ENCODE data around the gene PIWIL4. TPM values are rescaled to one million over a fixed set of nuclear protein-coding genes. Genes with fewer than 3 reads are reported as not detected.

PIWIL4 gene
- total RNA-seq, 2 experiments from 2014 or later: 0.15 to 0.22 TPM

- H3K27ac ChIP-seq (ENCODE audit: low read depth, low read length, poor library complexity, severe bottlenecking): no peak overlapping the region
- DNase-seq (ENCODE audit: low spot score): no peak
- no peaks in the 10 kb centered on the region for H4K20me1 ChIP-seq (ENCODE audit: insufficient read depth, low read length)
- no peak overlapping the region for H2AFZ ChIP-seq (ENCODE audit: low read length)
- POLR2A ChIA-PET: interaction anchor here (0.6 kb wide), 1 partner anchor 1013 kb away, joined by 5 read pairs; no protein-coding TSS in a partner anchor
- intact Hi-C loops (cut with micrococcal nuclease; ENCODE audit: unreplicated experiment): no loop called here
- H3K79me2 ChIP-seq (ENCODE audit: insufficient read depth, low read depth, low read length): no peaks in the 10 kb centered on the region
- no peaks in the 10 kb centered on the region for H3K36me3 ChIP-seq (ENCODE audit: insufficient read depth, low read length)
- CTCF ChIA-PET (ENCODE audit: unreplicated experiment): no interaction called here
- TF ChIP-seq CTCF (conservative IDR thresholded peaks at IDR 0.05; ENCODE audit: low read length) (no peak), EZH2phosphoT487 (IDR thresholded peaks at IDR 0.05; ENCODE audit: borderline replicate concordance, low read depth, low read length) (no peak)
- no peaks in the 10 kb centered on the region for H3K9me3 ChIP-seq (ENCODE audit: low read length)
- H3K4me3 ChIP-seq (ENCODE audit: low read depth, low read length, poor library complexity, severe bottlenecking): no peak overlapping the region
- BruUV-seq (replicated peaks): no TSS peak
- H3K4me1 ChIP-seq (ENCODE audit: insufficient read depth, low read length, poor library complexity, severe bottlenecking): no peaks in the 10 kb centered on the region
- no peaks in the 10 kb centered on the region for H3K9me2 ChIP-seq (ENCODE audit: insufficient read depth, low read length)
- no peak overlapping the region for H3K4me2 ChIP-seq (ENCODE audit: low read length)
These were observed 86.4 kb downstream of the PIWIL4 start for GRCh38 chr11:94653561-94653960.

GRCh38 chr11:94654201-94654600 is 87.0 kb downstream of the PIWIL4 start:
- intact Hi-C loops (cut with micrococcal nuclease; ENCODE audit: unreplicated experiment): no loop called here
- DNase-seq (ENCODE audit: low spot score): no peak
- Histone ChIP-seq H3K4me1 (ENCODE audit: insufficient read depth, low read length, poor library complexity, severe bottlenecking) (no peaks in the 10 kb centered on the region), H3K9me3 (ENCODE audit: low read length) (no peaks in the 10 kb centered on the region), H3K36me3 (ENCODE audit: insufficient read depth, low read length) (no peaks in the 10 kb centered on the region), H2AFZ (ENCODE audit: low read length) (no peak overlapping the region), H3K27ac (ENCODE audit: low read depth, low read length, poor library complexity, severe bottlenecking) (no peak overlapping the region), H3K4me3 (ENCODE audit: low read depth, low read length, poor library complexity, severe bottlenecking) (no peak overlapping the region), H4K20me1 (ENCODE audit: insufficient read depth, low read length) (no peaks in the 10 kb centered on the region), H3K79me2 (ENCODE audit: insufficient read depth, low read depth, low read length) (no peaks in the 10 kb centered on the region), H3K9me2 (ENCODE audit: insufficient read depth, low read length) (no peaks in the 10 kb centered on the region), H3K4me2 (ENCODE audit: low read length) (no peak overlapping the region)
- POLR2A ChIA-PET: no interaction called here
- no TSS peak for BruUV-seq (replicated peaks)
- no peak for TF ChIP-seq CTCF (conservative IDR thresholded peaks at IDR 0.05; ENCODE audit: low read length)
- no peak for TF ChIP-seq EZH2phosphoT487 (IDR thresholded peaks at IDR 0.05; ENCODE audit: borderline replicate concordance, low read depth, low read length)
- CTCF ChIA-PET (ENCODE audit: unreplicated experiment): no interaction called here

- TF ChIP-seq CTCF (conservative IDR thresholded peaks at IDR 0.05; ENCODE audit: low read length) (no peak), EZH2phosphoT487 (IDR thresholded peaks at IDR 0.05; ENCODE audit: borderline replicate concordance, low read depth, low read length) (no peak)
- Histone ChIP-seq H2AFZ (ENCODE audit: low read length) (no peak overlapping the region), H3K4me2 (ENCODE audit: low read length) (no peak overlapping the region), H3K4me1 (ENCODE audit: insufficient read depth, low read length, poor library complexity, severe bottlenecking) (no peaks in the 10 kb centered on the region), H4K20me1 (ENCODE audit: insufficient read depth, low read length) (no peaks in the 10 kb centered on the region), H3K36me3 (ENCODE audit: insufficient read depth, low read length) (no peaks in the 10 kb centered on the region), H3K9me2 (ENCODE audit: insufficient read depth, low read length) (no peaks in the 10 kb centered on the region), H3K4me3 (ENCODE audit: low read depth, low read length, poor library complexity, severe bottlenecking) (no peak overlapping the region), H3K79me2 (ENCODE audit: insufficient read depth, low read depth, low read length) (no peaks in the 10 kb centered on the region), H3K9me3 (ENCODE audit: low read length) (no peaks in the 10 kb centered on the region), H3K27ac (ENCODE audit: low read depth, low read length, poor library complexity, severe bottlenecking) (no peak overlapping the region)
- CTCF ChIA-PET (ENCODE audit: unreplicated experiment): no interaction called here
- POLR2A ChIA-PET: no interaction called here
- no TSS peak for BruUV-seq (replicated peaks)
- intact Hi-C loops (cut with micrococcal nuclease; ENCODE audit: unreplicated experiment): no loop called here
- no peak for DNase-seq (ENCODE audit: low spot score)
These were observed 88.1 kb downstream of the PIWIL4 start for GRCh38 chr11:94655291-94655690.
